Measurements from ENCODE around the gene FGA. TPM values are rescaled to one million over a fixed set of nuclear protein-coding genes. Genes with fewer than 3 reads are reported as not detected.

Gene FGA
- total RNA-seq, 8 experiments from 2014 or later = 0.08 to 0.52 (median 0.09) TPM; not detected in 5

- Histone ChIP-seq H3K4me3 (no peak overlapping the region), H3K27ac (no peak overlapping the region), H3K4me1 (replicated peaks in 1 of 2) (no peaks in the 10 kb centered on the region)
- in situ Hi-C loops (cut with MboI; ENCODE audit: low pct_unique_long_range_greater_than_20kb in 2 of 9, low sequenced_read_pairs in 9 of 9, unreplicated experiment in 9 of 9) = loop anchor here in 2 of 9 experiments (25.0 kb wide), 2 partner anchors 222 to 797 kb away; partner anchors contain the start of gene RBM46 (in 1 of the 2)
- no peak for ATAC-seq (replicated peaks in 6 of 8)
- whole genome bisulfite sequencing, 10 experiments = 33 to 100% (median 84%) methylated on average over 1 to 5 of the region's 6 CpGs; no CpG with 5 or more reads in 1 of the 10 experiments
Measured at GRCh38 chr4:154565704-154566103, 24.8 kb downstream of the FGA start.

- Histone ChIP-seq H3K27ac (no peak overlapping the region), H3K4me3 (no peak overlapping the region), H3K4me1 (replicated peaks in 1 of 2) (no peaks in the 10 kb centered on the region)
- WGBS, 10 experiments = 25 to 100% (median 80%) methylated on average over 1 of the region's 1 CpG; no CpG with 5 or more reads in 1 of the 10 experiments
- no peak for ATAC-seq (replicated peaks in 6 of 8)
- in situ Hi-C loops (cut with MboI; ENCODE audit: low pct_unique_long_range_greater_than_20kb in 2 of 9, low sequenced_read_pairs in 9 of 9, unreplicated experiment in 9 of 9) = loop anchor here in 2 of 9 experiments (25.0 kb wide), 2 partner anchors 223 to 798 kb away; partner anchors contain the start of gene RBM46 (in 1 of the 2)
Measured at GRCh38 chr4:154564311-154564710, 26.2 kb downstream of the FGA start.

- in situ Hi-C loops (cut with MboI; ENCODE audit: low pct_unique_long_range_greater_than_20kb in 2 of 9, low sequenced_read_pairs in 9 of 9, unreplicated experiment in 9 of 9) = loop anchor here in 2 of 9 experiments (25.0 kb wide), 2 partner anchors 225 to 800 kb away; partner anchors contain the start of gene RBM46 (in 1 of the 2)
- Histone ChIP-seq H3K4me1 (replicated peaks in 1 of 2) (no peaks in the 10 kb centered on the region), H3K4me3 (no peak within 1 kb of the TSS), H3K27ac (no peak within 1 kb of the TSS)
- 0 to 89% (median 71%) methylated on average over 1 to 2 of the region's 2 CpGs for WGBS, 10 experiments
- ATAC-seq (replicated peaks in 6 of 8) = no peak
Measured at GRCh38 chr4:154562697-154563254, 27.8 kb downstream of the FGA start, which contains the start of gene FGB. Gene FGB (plus strand): TSS chr4:154563011. CDS start chr4:154563019, 8 bp downstream.

- Histone ChIP-seq H3K4me3 (no peak overlapping the region), H3K27ac (no peak overlapping the region), H3K4me1 (replicated peaks in 1 of 2) (no peaks in the 10 kb centered on the region)
- ATAC-seq (replicated peaks in 6 of 8) = peak in 1 of 8 experiments; percentile 40
- in situ Hi-C loops (cut with MboI; ENCODE audit: low pct_unique_long_range_greater_than_20kb in 2 of 9, low sequenced_read_pairs in 9 of 9, unreplicated experiment in 9 of 9) = loop anchor here in 2 of 9 experiments (25.0 kb wide), 2 partner anchors 226 to 801 kb away; partner anchors contain the start of gene RBM46 (in 1 of the 2)
- WGBS, 10 experiments = 0 to 100% (median 67%) methylated on average over 1 to 4 of the region's 4 CpGs; no CpG with 5 or more reads in 2 of the 10 experiments
Measured at GRCh38 chr4:154560824-154561231, 29.7 kb downstream of the FGA start.

- Histone ChIP-seq H3K27ac (no peak overlapping the region), H3K4me1 (replicated peaks in 1 of 2) (no peaks in the 10 kb centered on the region), H3K4me3 (no peak overlapping the region)
- 57 to 100% (median 94%) methylated on average over 1 of the region's 1 CpG; no CpG with 5 or more reads in 2 of the 10 experiments for WGBS, 10 experiments
- ATAC-seq (replicated peaks in 6 of 8) = no peak
- in situ Hi-C loops (cut with MboI; ENCODE audit: low pct_unique_long_range_greater_than_20kb in 2 of 9, low sequenced_read_pairs in 9 of 9, unreplicated experiment in 9 of 9) = loop anchor here in 2 of 9 experiments (25.0 kb wide), 2 partner anchors 227 to 802 kb away; partner anchors contain the start of gene RBM46 (in 1 of the 2)
Measured at GRCh38 chr4:154560419-154560801, 30.1 kb downstream of the FGA start.

GRCh38 chr4:154559494-154560418 lies 30.8 kb downstream of the FGA start:
- ATAC-seq (replicated peaks in 6 of 8) = peak in 3 of 8 experiments; percentile 90 to 95 (median 94)
- Histone ChIP-seq H3K4me1 (replicated peaks in 1 of 2) (no peaks in the 10 kb centered on the region), H3K4me3 (no peak overlapping the region), H3K27ac (no peak overlapping the region)
- 0 to 97% (median 79%) methylated on average over 2 to 9 of the region's 9 CpGs for WGBS, 10 experiments
- in situ Hi-C loops (cut with MboI; ENCODE audit: low pct_unique_long_range_greater_than_20kb in 2 of 9, low sequenced_read_pairs in 9 of 9, unreplicated experiment in 9 of 9) = loop anchor here in 3 of 9 experiments (5.0 to 25.0 kb wide), 5 partner anchors 63 to 803 kb away; partner anchors contain the start of gene RBM46 (in 1 of the 3)

- Histone ChIP-seq H3K4me1 (replicated peaks in 1 of 2) (no peaks in the 10 kb centered on the region), H3K27ac (no peak overlapping the region), H3K4me3 (no peak overlapping the region)
- in situ Hi-C loops (cut with MboI; ENCODE audit: low pct_unique_long_range_greater_than_20kb in 2 of 9, low sequenced_read_pairs in 9 of 9, unreplicated experiment in 9 of 9) = loop anchor here in 3 of 9 experiments (5.0 to 25.0 kb wide), 5 partner anchors 63 to 803 kb away; partner anchors contain the start of gene RBM46 (in 1 of the 3)
- ATAC-seq (replicated peaks in 6 of 8) = peak in 1 of 8 experiments; percentile 22
- 100% methylated on average over 1 of the region's 1 CpG; no CpG with 5 or more reads in 8 of the 10 experiments for WGBS, 10 experiments
Measured at GRCh38 chr4:154559141-154559493, 31.4 kb downstream of the FGA start.

GRCh38 chr4:154551872-154552686 lies 38.5 kb downstream of the FGA start:
- 0 to 90% (median 23%) methylated on average over 2 to 6 of the region's 6 CpGs; no CpG with 5 or more reads in 1 of the 10 experiments for WGBS, 10 experiments
- in situ Hi-C loops (cut with MboI; ENCODE audit: low pct_unique_long_range_greater_than_20kb in 2 of 9, low sequenced_read_pairs in 9 of 9, unreplicated experiment in 9 of 9) = loop anchor here in 2 of 9 experiments (10.0 to 25.0 kb wide), 4 partner anchors 73 to 810 kb away; partner anchors contain the start of gene RBM46 (in 1 of the 2)
- Histone ChIP-seq H3K4me3 (no peak overlapping the region), H3K27ac (no peak overlapping the region), H3K4me1 (replicated peaks in 1 of 2) (peaks cover 5 to 12% of the 10 kb centered on the region in 2 donors)
- peak; percentile 23 to 49 (median 40) for ATAC-seq (replicated peaks in 6 of 8)

GRCh38 chr4:154549894-154550790 lies 40.4 kb downstream of the FGA start, which contains the start of gene PLRG1:
Gene PLRG1 (minus strand): TSS chr4:154550400. CDS start chr4:154550308, 92 bp downstream.
- peak; percentile 94 to 99 (median 98) for ATAC-seq (replicated peaks in 6 of 8)
- in situ Hi-C loops (cut with MboI; ENCODE audit: low pct_unique_long_range_greater_than_20kb in 2 of 9, low sequenced_read_pairs in 9 of 9, unreplicated experiment in 9 of 9) = loop anchor here in 2 of 9 experiments (10.0 to 25.0 kb wide), 4 partner anchors 75 to 812 kb away; partner anchors contain the start of gene RBM46 (in 1 of the 2)
- Histone ChIP-seq H3K27ac (peak within 1 kb of the TSS; percentile 72 to 85), H3K4me1 (replicated peaks in 1 of 2) (peaks cover 5 to 12% of the 10 kb centered on the region in 2 donors), H3K4me3 (peak within 1 kb of the TSS; percentile 62 to 80 (median 65))
- WGBS, 10 experiments = 0 to 10% (median 3%) methylated on average over 1 to 32 of the region's 51 CpGs; no CpG with 5 or more reads in 1 of the 10 experiments

GRCh38 chr4:154545689-154546088 lies 44.9 kb downstream of the FGA start:
- WGBS, 10 experiments = 60 to 98% (median 89%) methylated on average over 3 to 4 of the region's 4 CpGs; no CpG with 5 or more reads in 1 of the 10 experiments
- no peak for ATAC-seq (replicated peaks in 6 of 8)

GRCh38 chr4:154542271-154542879 lies 48.2 kb downstream of the FGA start:
- ATAC-seq (replicated peaks in 6 of 8) = no peak
- Histone ChIP-seq H3K27ac (no peak overlapping the region), H3K4me1 (replicated peaks in 1 of 2) (no peaks in the 10 kb centered on the region), H3K4me3 (no peak overlapping the region)
- in situ Hi-C loops (cut with MboI; ENCODE audit: low pct_unique_long_range_greater_than_20kb in 2 of 9, low sequenced_read_pairs in 9 of 9, unreplicated experiment in 9 of 9) = no loop called here
- WGBS, 10 experiments = 84 to 100% (median 94%) methylated on average over 1 to 4 of the region's 4 CpGs

More at GRCh38 chr4:154545689-154546088, 44.9 kb downstream of the FGA start:
- in situ Hi-C loops (cut with MboI; ENCODE audit: low pct_unique_long_range_greater_than_20kb in 2 of 9, low sequenced_read_pairs in 9 of 9, unreplicated experiment in 9 of 9) = no loop called here
- Histone ChIP-seq H3K27ac (no peak overlapping the region), H3K4me1 (replicated peaks in 1 of 2) (peaks cover 5 to 10% of the 10 kb centered on the region in 2 donors), H3K4me3 (no peak overlapping the region)

All from motor neuron (in vitro differentiated cells).